ENCODE measurements around the gene GALNT17.
"Not testable (repeated sequence)": the region's sequence is repeated elsewhere in the genome, so short reads cannot be mapped to it uniquely, and the experiment has no call there.

Gene GALNT17

DNA sequence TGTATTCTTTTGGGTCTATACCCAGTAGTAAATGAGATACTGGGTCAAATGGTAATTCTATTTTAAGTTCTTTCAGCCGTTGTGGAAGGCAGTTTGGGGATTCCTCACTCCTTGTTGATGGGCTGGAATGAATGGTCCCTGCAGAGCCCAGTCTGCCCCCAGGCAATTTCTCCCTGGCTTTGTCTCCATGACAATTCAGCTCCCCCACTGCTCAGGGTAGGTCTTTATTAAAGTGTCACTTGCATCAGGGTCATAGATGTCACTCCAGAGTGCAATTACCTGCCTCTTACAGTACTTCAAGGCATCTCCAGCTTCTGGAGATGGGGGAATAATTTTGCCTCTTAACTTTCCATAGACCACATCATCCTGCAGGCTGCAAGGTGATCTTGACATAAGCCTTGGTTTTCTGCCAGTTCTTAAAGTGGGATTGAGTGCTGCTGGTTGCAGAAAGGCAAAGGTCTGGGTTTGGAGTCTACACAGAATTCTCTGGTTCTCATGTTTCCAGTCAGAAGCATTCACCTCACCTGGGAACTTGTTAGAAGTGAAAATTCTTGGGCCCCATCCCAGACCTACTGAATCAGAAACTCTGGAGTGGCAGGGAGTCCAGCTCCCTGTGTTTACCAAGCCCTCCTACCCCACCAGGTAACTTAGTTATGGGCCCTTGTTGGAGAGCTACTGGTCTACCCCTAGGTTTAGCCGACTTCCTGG, 442.4 kb downstream of the GALNT17 start:
- DNase-seq = no peak

DNA sequence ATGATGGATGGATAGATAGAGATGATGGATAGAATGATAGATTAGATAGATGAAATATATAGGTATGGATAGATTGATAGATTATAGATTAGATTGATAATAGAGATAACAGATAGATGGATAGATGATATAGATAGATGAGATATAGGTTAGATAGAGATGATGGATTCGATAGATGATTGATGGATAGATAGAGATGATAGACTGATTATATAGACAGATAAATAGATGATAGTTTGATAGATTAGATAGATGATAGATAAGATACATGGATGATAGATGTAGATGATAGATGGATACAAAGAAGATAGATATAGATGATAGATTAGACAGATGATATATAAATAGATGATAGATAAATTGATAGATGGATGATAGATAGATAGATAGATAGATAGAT, 448.1 kb downstream of the GALNT17 start:
- DNase-seq = no peak

DNA sequence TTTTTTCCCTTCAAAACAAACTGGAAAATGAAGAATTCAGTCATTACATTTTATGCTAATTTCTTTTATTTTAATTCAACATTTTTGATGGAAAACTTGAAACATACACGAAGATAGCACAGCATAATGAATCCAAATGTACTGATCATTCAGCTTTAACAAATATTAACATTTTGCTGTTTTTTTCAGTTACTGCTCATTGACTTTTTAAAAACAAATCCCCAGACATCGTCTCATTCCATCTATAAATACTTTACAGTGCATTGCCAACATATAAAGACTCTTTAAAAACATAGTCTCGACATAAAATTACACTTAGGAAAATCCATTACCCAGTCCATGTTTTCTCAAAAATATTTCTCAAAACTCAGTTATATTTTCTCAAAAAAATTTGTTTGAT, 452.3 kb downstream of the GALNT17 start:
- no peak for DNase-seq

DNA sequence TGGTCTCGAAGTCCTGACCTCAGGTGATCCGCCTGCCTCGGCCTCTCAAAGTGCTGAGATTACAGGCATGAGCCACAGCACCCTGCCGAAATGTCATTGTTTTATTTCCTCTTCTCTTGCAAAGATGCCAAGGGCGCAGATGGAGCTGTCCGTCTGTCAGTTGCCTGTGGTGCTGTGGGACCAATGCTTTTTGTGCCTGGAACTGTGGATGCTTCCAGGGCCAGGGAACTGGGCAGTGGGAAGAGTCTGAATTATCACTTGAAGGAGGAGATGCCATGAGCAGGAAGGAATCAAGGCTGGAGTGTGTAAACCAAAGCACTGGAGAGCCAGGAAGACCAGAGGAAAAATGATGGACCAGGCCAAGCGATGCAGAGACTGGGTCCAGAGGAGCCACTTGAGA, 459.9 kb downstream of the GALNT17 start:
- no peak for DNase-seq

DNA sequence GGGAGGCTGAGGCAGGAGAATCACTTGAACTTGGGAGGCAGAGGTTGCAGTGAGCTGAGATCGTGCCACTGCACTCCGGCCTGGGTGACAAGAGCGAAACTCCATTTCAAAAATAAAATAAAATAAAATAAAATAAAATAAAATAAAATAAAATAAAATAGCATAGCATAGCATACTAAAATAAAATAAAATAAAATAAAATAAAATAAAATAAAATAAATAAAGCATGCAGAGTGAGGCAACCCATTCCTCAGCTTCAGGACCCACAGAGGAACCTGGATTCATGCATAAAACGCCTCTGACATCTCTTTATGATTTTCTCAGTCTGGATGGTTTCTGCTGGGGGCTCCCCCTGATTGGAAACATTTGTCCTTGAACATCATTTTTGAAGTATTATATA, 460.4 kb downstream of the GALNT17 start:
- not testable (repeated sequence) for DNase-seq

DNA sequence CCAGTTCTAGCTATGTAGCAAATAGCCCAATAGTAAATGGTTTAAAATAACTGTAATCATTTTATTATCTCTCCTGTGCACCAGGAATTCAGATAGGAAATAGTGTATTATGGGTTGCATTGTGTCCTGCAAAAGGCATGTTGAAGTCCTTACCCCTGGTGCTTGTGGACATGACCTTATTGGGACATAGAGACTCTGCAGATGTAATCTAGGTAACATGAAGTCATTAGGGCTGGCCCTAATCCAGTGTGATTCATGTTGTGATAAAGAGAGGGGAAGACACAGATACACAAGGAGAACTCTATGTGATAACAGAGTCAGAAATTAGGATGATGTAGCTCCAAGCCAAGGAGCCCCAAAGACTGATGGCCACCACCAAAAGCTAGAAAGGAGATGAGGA, 462.8 kb downstream of the GALNT17 start:
- no peak for DNase-seq

DNA sequence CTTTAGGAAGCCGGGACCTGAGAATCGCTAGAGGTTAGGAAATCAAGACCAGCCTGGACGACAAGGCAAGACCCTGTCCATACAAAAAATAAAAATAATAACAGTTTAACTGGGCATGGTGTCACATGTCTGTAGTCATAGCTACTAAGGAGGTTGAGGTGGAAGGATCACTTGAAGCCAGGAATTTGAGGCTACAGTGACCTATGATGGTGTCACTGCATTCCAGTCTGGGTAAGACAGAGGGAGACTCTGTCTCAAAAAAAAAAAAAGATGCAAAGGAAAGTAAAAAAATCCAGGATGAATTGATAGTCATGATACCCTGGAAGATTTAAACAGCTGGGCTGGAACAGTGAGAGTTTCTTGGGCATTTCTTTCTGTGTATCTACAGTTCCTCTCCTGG, 463.2 kb downstream of the GALNT17 start:
- no peak for DNase-seq

DNA sequence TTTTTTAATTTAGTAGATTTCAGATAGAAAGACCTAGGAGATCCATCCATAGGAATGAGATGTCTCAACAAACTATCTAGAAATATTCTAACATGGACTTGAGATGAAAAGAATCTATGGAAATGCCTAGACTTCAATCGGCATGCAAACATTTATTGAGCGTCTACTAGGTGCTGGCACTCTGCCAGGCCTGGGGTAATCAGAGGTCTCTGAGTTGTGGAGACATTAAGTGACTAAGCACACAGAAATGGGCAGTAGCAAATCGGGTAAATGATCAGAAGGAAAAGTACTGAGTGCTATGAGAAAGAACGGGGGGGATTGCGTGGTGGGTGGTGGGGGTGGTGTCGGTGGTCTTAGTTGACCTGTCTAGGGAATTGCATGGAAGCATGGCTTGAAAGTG, 466.6 kb downstream of the GALNT17 start:
- no peak for DNase-seq

DNA sequence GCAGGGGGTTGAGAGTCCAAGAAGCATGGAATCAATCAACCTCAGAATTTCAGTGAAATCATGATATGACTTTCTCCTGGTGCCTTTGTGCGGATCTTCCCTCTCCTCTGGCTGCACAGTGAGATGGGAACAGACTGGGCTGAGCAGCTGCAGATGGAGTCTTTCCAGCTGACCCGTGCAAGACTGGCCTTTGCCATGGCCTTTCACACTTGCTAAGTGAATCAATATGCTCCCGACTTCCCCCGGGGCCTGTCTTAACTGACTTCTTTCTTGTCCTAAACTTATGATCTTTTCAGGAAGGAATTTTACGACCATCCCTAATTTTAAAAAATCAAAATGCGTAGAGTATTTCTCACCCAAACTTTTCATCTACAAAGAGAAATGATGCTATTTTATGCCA, 469.9 kb downstream of the GALNT17 start:
- no peak for DNase-seq

DNA sequence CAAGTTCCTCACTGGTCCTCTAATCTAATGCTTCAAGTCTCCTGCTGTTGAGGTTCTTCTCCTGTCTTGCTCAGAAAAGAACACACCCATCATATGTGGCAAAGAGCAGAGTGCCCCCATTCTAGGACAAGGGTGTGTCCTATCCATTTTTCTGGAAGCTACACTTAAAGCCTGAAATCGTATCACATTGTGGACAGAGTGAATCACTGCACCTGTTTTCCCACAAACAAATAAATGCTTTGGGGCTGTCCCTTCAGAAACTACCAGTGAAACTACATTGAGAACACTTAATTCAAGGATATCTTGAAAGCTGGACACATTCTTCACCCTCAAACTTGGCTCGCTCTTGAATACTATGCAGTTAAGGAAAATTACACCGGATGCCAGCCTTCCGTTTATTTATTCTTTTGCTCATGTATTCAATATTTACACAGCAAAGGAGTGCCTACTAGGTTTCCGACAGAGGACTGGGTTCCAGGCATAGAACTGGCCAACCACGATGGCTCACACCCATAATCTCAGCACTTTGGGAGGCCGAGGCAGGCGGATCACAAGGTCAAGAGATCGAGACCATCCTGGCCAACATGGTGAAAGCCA, 473.0 kb downstream of the GALNT17 start:
- no peak for DNase-seq

DNA sequence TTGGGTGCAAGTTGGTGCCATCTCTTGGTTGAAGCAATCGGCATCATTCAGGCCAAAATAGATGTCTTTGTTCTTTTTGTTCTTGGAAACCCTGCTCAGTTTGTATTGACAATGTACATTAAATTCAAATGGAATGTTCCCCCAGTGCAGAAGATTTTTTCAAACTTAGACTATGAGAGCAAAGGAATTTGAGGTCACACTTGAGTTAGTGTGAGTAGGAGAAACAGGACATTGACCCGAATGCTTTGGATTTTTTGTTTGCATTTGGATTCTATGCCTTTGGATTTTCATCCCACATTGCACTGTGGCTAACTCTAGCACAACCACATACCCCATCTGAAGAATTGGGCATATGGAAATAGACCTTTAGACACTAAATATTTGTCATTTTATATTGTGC, 480.0 kb downstream of the GALNT17 start:
- DNase-seq = no peak

DNA sequence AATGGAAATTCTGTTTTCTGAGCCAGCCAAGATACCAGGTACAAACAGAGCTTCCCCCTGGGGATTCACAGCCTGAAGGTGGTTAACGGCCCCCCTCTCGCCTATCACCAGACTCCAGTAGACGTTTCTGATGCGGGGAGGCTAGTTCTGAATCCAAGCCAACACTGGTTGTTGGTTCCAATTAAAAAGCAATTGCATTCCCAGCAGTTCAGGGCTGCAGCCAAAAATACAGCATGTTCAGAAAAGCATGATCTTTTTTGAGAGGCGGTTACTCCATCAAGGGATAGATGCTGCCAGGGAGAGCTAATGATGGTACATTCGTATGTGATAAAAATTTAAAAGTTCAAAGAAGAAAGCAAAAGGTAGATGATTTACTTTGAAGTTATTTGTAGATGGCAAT, 481.0 kb downstream of the GALNT17 start:
- no peak for DNase-seq

DNA sequence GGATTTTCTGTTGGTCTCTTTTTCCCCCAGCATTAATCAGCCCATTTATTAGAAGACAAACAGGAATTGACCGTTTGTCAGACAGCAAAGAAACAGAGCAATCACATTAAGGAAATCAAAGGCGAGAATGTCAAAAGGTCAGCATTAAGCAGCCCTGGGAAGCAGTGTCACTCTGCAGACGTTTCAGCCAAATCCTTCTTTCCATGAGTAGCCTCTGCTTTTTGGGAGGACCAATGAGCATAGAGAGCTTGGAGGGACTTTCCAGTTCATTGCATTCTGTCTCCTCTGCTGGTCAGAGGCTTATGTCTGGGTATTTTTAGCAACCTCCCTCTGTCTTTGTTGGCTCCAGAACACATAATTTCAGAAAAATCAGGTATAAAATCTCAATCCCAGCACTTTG, 481.4 kb downstream of the GALNT17 start:
- DNase-seq = no peak

DNA sequence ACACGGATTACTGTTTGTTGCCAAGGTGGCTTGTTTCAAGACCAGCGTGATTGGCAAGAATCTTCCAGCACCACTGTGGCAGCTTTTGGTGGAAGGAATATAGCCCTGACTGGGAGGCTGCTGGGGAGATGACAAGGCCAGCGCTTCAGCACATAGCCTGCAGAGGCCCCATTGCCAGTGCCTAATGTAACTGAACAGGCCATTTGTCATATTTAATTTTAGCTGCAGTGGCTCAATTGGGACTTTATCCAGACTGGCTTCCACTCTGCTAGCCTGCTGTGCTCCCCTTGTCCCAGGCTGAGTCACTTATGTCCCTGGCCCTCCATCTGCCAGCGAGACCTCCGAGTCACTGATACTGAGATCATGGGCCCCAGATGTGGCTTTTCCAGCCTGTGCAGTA, 483.1 kb downstream of the GALNT17 start:
- DNase-seq = no peak

DNA sequence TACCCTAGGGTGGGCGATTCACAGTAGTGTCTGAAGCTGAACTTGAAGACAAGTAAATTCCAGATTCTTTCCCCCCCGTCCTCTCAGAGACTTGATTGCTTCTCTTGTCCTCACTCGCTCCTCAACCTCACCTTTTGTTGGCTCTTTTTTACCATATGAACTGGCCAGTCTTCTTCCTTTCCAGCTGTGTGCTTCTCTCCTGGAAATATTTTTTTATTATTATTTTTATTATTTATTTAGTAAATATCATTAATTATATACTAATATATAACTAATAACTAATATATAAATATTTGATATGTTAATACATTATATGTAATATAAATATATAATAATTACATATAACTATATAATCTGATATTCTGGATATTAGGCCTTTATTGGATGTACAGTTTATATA, 484.3 kb downstream of the GALNT17 start:
- DNase-seq = no peak

DNA sequence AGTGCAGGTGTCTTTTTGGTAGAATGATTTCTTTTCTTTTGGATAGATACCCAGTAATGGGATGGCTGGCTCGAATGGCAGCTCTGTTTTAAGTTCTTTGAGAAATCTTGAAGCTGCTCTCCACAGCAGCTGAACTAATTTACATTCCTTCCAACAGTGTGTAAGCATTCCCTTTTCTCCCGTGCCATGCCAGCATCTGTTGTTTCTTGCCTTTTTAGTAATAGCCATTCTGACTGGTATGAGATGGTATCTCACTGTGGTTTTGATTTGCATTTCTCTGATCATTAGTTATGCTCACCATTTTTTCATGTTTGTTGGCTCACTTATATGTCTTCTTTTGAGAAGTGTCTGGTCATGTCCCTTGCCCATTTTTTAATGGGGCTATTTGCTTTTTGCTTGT, 486.3 kb downstream of the GALNT17 start:
- no peak for DNase-seq

DNA sequence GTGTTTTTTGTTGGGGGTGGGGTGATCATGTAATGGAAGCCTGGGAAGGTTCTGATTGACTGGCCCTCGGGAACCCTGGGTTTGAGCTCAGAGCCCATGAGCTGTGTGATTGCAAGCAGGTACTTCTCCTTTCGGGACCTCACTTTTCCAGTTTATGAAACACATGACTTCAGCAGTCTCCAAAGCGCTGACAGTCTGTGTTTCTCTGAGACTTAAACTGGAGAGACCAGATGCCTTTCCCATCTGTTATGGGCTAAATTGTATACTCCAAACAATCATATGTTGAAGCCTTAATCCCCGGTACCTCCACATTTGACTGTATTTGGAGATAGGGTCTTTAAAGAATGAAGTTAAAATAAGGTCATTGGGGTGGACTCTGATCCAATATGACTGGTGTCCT, 493.6 kb downstream of the GALNT17 start:
- DNase-seq = no peak

DNA sequence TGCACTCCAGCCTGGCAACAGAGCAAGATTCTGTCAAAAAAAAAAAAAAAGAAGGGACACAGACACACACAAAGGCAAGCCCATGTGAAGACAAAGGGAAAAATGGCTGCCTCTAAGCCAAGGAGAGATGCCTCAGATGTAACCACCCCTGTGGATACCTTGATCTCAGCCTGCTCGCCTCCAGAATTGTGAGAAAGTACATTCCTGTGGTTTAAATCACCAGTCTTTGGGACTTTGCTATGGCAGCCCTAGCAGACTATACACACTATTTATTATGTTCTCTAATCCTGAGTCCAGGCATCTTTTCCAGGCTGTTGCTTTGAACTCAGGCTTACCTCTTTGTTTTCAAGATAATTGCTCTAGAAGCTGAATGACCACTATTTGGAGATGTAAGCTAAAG, 494.3 kb downstream of the GALNT17 start:
- no peak for DNase-seq

DNA sequence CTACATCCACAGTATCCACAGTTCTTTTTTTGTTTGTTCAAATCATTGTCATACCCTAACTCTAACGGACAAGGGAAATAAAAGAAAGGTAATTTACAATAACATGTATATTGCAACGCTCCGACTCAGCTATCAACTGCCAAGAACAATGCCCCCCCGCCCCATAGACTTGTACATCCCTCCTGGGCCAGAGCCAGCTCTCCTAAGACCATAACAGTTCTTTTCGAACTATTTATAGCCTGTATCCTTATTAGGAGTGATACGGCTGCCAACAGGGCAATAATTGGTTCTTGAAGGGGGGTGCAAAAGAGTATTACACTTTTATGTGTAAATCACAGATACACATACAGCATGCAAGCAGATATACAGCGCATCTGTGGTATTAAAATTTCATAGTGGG, 495.7 kb downstream of the GALNT17 start:
- no peak for DNase-seq

DNA sequence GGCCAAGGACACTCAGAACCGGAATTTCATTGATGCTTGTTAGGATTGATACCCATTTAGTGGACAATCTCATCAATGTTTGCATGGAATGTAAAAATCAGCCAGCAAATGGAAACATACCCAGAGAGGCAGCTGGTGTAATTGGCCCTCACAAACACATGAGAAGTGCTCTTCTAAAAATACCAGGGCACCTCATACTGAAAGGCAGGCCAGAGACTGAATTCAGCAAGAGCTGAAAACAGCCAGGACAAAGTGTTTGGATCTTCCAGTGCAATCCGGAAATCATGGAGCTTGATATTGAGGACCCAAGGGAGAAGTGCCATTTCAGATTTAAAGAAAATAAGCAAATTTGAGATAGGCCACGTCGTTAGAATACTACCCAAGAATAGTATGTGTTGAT, 498.6 kb downstream of the GALNT17 start:
- DNase-seq = no peak

DNA sequence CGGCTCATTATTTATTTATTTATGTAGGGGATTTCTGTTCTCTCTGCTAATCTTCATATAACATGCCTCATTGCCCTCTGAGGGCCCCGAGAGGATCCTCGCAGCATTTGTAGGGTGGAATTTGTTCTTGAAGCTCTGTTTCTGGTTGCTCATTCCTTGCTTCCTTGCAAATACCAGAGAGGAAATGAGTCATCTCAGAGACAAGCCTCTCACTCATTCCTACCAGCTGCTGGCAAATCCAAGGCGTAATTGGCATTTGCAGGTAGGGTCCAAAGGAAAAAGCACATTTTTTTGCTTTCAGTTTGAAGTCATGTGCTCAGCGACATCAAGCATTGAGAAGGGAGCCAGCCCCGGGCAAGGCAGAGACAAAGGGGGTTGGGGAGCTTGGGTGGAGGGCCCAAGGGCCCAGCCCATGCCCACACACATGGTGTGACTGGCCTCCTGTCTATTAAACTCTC, 501.6 kb downstream of the GALNT17 start:
- DNase-seq = no peak

DNA sequence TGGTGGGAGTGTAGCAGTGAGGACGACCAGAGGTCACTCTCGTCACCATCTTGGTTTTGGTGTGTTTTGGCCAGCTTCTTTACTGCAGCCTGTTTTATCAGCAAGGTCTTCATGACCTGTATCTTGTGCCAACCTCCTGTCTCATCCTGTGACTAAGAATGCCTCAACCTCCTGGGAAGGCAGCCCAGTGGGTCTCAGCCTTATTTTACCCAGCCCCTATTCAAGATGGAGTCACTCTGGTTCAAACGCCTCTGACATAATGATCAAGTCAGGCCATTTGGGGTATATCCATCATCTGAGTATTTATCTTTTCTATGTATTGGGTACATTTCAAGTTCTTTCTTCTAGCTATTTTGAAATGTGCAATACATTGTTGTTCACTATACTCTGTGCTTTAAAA, 503.9 kb downstream of the GALNT17 start:
- DNase-seq = not testable (repeated sequence)

DNA sequence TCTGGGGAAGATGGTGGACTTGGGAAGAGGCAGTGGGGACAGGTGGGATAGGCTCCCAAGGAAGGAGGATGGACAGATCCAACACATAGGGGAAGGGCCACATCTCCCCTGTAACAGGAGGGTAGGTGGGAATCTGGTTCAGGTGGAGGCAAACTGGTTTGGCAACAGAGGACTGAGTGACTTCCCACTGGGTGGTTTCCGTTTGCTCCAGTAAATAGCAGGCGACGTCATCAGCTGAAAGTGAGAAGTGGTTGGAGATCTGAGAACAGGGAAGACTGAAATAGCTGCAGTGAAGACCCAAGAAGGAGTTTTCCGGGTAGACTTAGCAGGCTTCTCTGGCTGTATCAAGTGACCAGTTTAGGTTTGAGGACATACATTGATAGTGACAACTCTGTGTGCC, 504.4 kb downstream of the GALNT17 start:
- DNase-seq = no peak

DNA sequence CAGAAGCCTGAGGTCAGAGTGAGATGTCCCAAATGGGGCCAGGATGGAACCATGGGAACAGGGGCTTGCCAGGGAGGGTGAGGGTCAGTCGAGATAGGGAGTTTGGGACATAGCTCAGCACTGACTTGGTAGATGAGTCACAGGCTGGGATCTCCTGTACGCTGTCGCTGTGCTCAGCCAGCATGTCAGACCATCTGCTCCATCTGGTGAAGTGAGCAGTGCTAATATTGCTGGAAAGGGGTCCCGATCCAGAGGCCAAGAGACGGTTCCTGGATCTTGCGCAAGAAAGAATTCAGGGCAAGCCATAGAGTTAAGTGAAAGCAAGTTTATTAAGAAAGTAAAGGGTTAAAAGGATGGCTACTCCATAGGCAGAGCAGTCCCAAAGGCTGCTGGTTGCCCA, 505.6 kb downstream of the GALNT17 start:
- DNase-seq = no peak

DNA sequence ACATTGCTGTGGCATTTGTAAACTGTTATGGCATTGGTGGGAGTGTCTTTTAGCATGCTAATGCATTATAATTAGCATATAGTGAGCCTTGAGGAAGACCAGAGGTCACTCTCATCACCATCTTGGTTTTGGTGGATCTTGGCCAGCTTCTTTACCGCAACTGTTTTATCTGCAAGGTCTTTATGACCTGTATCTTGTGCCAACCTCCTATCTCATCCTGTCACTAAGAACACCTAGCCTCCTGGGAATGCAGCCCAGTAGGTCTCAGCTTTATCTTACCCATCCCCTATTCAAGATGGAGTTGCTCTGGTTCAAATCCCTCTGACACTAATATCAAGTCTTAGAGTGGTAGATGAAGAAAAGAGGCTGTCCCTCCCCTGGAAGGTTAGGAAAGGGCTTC, 506.2 kb downstream of the GALNT17 start:
- DNase-seq = no peak

All from stimulated activated CD4-positive, alpha-beta T cell treated with anti-CD3 and anti-CD28 coated beads, Interleukin-2, amount 100 ng/mL, for 24 hours (primary cell).